ENCODE measurements around the gene GPR39.

Gene GPR39

DNA sequence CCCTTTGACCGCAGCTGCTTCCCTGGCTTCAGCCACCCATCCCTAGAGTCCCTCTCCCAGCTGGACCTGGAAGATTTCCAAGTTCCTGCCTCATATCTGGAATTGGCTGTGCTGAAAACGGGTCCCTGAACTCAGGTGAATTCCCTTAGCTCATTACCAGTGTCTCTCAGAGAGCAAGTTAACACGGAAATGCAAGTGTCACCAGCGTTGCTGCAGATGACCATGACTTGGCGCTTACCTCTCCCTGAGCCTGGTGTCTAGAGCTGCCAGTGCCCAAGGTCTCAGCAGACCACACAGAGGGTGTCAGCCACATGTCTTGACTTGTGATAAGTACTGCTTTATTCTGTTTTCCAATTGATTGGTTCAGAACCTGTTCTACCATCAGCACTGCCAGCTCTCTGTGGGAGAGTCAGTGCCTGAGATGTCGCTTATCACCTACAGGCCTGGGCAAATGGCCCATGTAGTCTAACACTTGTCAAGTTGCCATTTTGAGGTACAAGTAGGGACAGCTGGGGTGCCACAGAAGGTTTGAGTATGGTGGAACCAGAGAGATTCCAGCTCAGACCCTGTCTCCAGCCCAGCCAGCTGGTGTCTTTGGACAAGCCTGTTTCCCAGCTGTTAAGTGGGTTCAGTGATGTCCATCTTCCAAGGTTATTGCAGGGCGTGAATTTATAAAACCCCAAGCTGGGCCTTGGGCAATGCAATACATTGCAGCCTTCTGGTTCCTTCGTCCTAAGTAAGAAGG is 204.7 kb downstream of the GPR39 start:
- TF ChIP-seq, protein P1, sequence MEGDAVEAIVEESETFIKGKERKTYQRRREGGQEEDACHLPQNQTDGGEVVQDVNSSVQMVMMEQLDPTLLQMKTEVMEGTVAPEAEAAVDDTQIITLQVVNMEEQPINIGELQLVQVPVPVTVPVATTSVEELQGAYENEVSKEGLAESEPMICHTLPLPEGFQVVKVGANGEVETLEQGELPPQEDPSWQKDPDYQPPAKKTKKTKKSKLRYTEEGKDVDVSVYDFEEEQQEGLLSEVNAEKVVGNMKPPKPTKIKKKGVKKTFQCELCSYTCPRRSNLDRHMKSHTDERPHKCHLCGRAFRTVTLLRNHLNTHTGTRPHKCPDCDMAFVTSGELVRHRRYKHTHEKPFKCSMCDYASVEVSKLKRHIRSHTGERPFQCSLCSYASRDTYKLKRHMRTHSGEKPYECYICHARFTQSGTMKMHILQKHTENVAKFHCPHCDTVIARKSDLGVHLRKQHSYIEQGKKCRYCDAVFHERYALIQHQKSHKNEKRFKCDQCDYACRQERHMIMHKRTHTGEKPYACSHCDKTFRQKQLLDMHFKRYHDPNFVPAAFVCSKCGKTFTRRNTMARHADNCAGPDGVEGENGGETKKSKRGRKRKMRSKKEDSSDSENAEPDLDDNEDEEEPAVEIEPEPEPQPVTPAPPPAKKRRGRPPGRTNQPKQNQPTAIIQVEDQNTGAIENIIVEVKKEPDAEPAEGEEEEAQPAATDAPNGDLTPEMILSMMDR (IDR thresholded peaks at IDR 0.05): no peak
- H3K79me2 ChIP-seq: no peaks in the 10 kb centered on the region
- no peaks in the 10 kb centered on the region for H3K36me3 ChIP-seq (ENCODE audit: control insufficient read depth, insufficient read depth, low read length)
- no peaks in the 10 kb centered on the region for H3K9me3 ChIP-seq (ENCODE audit: control insufficient read depth, low read length)
- H2AFZ ChIP-seq: no peak overlapping the region
- no peak overlapping the region for H3K27ac ChIP-seq
- no peak overlapping the region for H3K4me3 ChIP-seq (ENCODE audit: low read depth, low read length)
- no peak overlapping the region for H3K4me2 ChIP-seq (ENCODE audit: low read length)
- no peak overlapping the region for H3K9ac ChIP-seq
- H3K4me1 ChIP-seq: no peaks in the 10 kb centered on the region
- no peaks in the 10 kb centered on the region for H3K27me3 ChIP-seq (ENCODE audit: control insufficient read depth, insufficient read depth, low read length)

DNA sequence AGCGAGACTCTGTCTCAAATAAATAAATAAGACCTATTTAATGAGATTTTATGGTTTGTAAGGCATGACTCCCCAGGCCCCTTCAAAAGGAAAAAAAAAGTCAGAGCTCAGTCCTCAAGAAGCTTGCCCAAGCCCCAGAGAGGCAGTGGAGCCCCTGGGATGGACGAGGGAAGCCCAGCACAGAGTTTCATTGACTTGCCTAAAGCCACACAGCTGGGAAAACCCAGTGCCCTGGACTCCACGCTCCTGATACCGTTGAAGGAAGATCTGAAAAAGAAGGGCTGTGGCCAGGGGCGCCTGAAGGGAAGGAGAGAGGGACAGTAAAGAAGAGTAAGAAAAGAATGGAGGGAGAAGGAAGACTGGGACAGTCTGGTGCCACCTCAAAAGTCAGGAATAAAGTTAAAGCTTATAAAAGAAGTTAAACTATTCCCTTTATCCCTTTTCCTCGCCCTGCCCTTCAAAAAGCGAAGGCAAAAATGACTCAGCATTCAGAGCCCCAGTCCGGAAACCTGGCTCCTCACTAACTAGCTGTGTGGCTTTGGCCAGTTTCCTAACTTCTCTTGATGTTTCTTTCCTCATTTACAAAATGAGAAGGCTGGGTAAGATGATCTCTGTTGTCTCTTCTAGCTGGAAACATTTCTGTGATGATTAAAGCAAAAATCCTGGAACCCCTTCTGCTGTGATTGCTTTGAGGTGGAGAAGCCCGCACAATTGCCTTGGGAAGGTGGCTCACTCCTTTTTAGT is 206.7 kb downstream of the GPR39 start:
- no peaks in the 10 kb centered on the region for H3K36me3 ChIP-seq (ENCODE audit: control insufficient read depth, insufficient read depth, low read length)

GRCh38 chr2:132627536-132627935 is 210.9 kb downstream of the GPR39 start:
- Histone ChIP-seq H2AFZ (no peak overlapping the region), H3K4me2 (ENCODE audit: low read length) (no peak overlapping the region), H3K36me3 (ENCODE audit: control insufficient read depth, insufficient read depth, low read length) (no peaks in the 10 kb centered on the region), H3K4me3 (ENCODE audit: low read depth, low read length) (no peak overlapping the region), H3K9ac (no peak overlapping the region), H3K27me3 (ENCODE audit: control insufficient read depth, insufficient read depth, low read length) (no peaks in the 10 kb centered on the region), H3K4me1 (no peaks in the 10 kb centered on the region), H3K79me2 (no peaks in the 10 kb centered on the region), H3K27ac (no peak overlapping the region), H3K9me3 (ENCODE audit: control insufficient read depth, low read length) (no peaks in the 10 kb centered on the region)
- TF ChIP-seq, protein P1 (IDR thresholded peaks at IDR 0.05): no peak

More for the DNA sequence above, 206.7 kb downstream of the GPR39 start:
- TF ChIP-seq, protein P1 (IDR thresholded peaks at IDR 0.05): no peak
- no peak overlapping the region for H3K27ac ChIP-seq
- H2AFZ ChIP-seq: no peak overlapping the region
- H3K9ac ChIP-seq: no peak overlapping the region
- H3K9me3 ChIP-seq (ENCODE audit: control insufficient read depth, low read length): no peaks in the 10 kb centered on the region
- H3K4me3 ChIP-seq (ENCODE audit: low read depth, low read length): no peak overlapping the region
- H3K4me2 ChIP-seq (ENCODE audit: low read length): no peak overlapping the region
- no peaks in the 10 kb centered on the region for H3K4me1 ChIP-seq
- no peaks in the 10 kb centered on the region for H3K79me2 ChIP-seq
- no peaks in the 10 kb centered on the region for H3K27me3 ChIP-seq (ENCODE audit: control insufficient read depth, insufficient read depth, low read length)

- Histone ChIP-seq H3K4me2 (ENCODE audit: low read length) (no peak overlapping the region), H3K27ac (no peak overlapping the region), H3K9me3 (ENCODE audit: control insufficient read depth, low read length) (no peaks in the 10 kb centered on the region), H3K36me3 (ENCODE audit: control insufficient read depth, insufficient read depth, low read length) (no peaks in the 10 kb centered on the region), H3K4me3 (ENCODE audit: low read depth, low read length) (no peak overlapping the region), H2AFZ (no peak overlapping the region), H3K27me3 (ENCODE audit: control insufficient read depth, insufficient read depth, low read length) (no peaks in the 10 kb centered on the region), H3K79me2 (no peaks in the 10 kb centered on the region), H3K4me1 (no peaks in the 10 kb centered on the region), H3K9ac (no peak overlapping the region)
- TF ChIP-seq, protein P1 (IDR thresholded peaks at IDR 0.05): no peak
These were observed 215.5 kb downstream of the GPR39 start for GRCh38 chr2:132632000-132632649.
